Upper lobe of right lung (tissue), 1 donor: ENCODE results near the gene TRDN. TPM values are rescaled to one million over a fixed set of nuclear protein-coding genes. Genes with fewer than 3 reads are reported as not detected.

Experiments used
- ATAC-seq: fragments of 200-7000 bp; cut with Tn5 transposase; one replicate; pipeline ENCODE4 v1.9.1; 2020; ENCODE audit warnings: mild to moderate bottlenecking, moderate library complexity
- DNase-seq: peaks from one replicate; pipeline ENCODE4 v3.0.0-alpha.2; 2020
- H3K27ac ChIP-seq: fragments of 200-600 bp; one replicate; pipeline ENCODE4 v1.8.0; 2022
- H3K27me3 ChIP-seq: fragments of 200-600 bp; one replicate; pipeline ENCODE4 v1.8.0; 2022; ENCODE audit warnings: mild to moderate bottlenecking
- H3K36me3 ChIP-seq: fragments of 200-600 bp; one replicate; pipeline ENCODE4 v1.8.0; 2022
- H3K4me1 ChIP-seq: fragments of 200-600 bp; one replicate; pipeline ENCODE4 v1.8.0; 2022
- H3K4me3 ChIP-seq: fragments of 200-600 bp; one replicate; pipeline ENCODE4 v1.8.0; 2022; ENCODE audit warnings: mild to moderate bottlenecking
- H3K9me3 ChIP-seq: fragments of 200-600 bp; one replicate; pipeline ENCODE4 v1.8.0; 2022
- CTCF ChIP-seq: fragments of 200-600 bp; IDR thresholded peaks from one replicate; pipeline ENCODE4 v1.8.0; 2022; ENCODE audit warnings: antibody characterized with exemption
- intact Hi-C: fragments of 100-400 bp; cut with DNase I; formaldehyde crosslinking; loops from one replicate; pipeline ENCODE4 v1.11.0; 2022
- total RNA-seq: library from RNA; stranded (reverse); fragmentation: NEBNext Ultra II Directional; extraction: Animal tissue kit (Norgen Biotek cat#: 25700); gene quantifications from one replicate; pipeline ENCODE4 v1.2.1, GENCODE V29; 2021
- donor health status: DM: no; HTN: yes; CAD: no; lungs with severe emphysema.

Gene TRDN
- total RNA-seq, 1 donor from 2014 or later = not detected

- Histone ChIP-seq H3K4me1 (no peaks in the 10 kb centered on the region), H3K4me3 (no peak overlapping the region), H3K27me3 (no peaks in the 10 kb centered on the region), H3K36me3 (no peaks in the 10 kb centered on the region), H3K27ac (no peak overlapping the region), H3K9me3 (no peaks in the 10 kb centered on the region)
- intact Hi-C loops = no loop called here
- ATAC-seq (no peak), DNase-seq (no peak)
- no peak for TF ChIP-seq CTCF
Observed at GRCh38 chr6:123333000-123333756, 303.6 kb downstream of the TRDN start.

- intact Hi-C loops = no loop called here
- no peak overlapping the region for H3K4me3 ChIP-seq
- H3K27ac ChIP-seq = no peak overlapping the region
- H3K4me1 ChIP-seq = no peaks in the 10 kb centered on the region
- H3K9me3 ChIP-seq = no peaks in the 10 kb centered on the region
- no peak for ATAC-seq
- no peaks in the 10 kb centered on the region for H3K27me3 ChIP-seq
- H3K36me3 ChIP-seq = no peaks in the 10 kb centered on the region
- DNase-seq = no peak
- no peak for TF ChIP-seq CTCF
Observed at GRCh38 chr6:123332070-123332469, 304.7 kb downstream of the TRDN start.

- no peak for TF ChIP-seq CTCF
- DNase-seq = no peak
- Histone ChIP-seq H3K4me1 (no peaks in the 10 kb centered on the region), H3K27me3 (no peaks in the 10 kb centered on the region), H3K27ac (no peak overlapping the region), H3K9me3 (no peaks in the 10 kb centered on the region), H3K36me3 (no peaks in the 10 kb centered on the region), H3K4me3 (no peak overlapping the region)
- intact Hi-C loops = no loop called here
- ATAC-seq = no peak
Observed at GRCh38 chr6:123329337-123329736, 307.4 kb downstream of the TRDN start.

- TF ChIP-seq CTCF = no peak
- intact Hi-C loops = no loop called here
Observed at GRCh38 chr6:123323452-123324329, 313.1 kb downstream of the TRDN start.

GRCh38 chr6:123321020-123321419 is 315.7 kb downstream of the TRDN start:
- H3K4me1 ChIP-seq = no peaks in the 10 kb centered on the region
- H3K9me3 ChIP-seq = no peaks in the 10 kb centered on the region
- DNase-seq (no peak), ATAC-seq (peak; percentile 47)
- TF ChIP-seq CTCF = no peak
- no peaks in the 10 kb centered on the region for H3K27me3 ChIP-seq
- no peaks in the 10 kb centered on the region for H3K36me3 ChIP-seq
- intact Hi-C loops = no loop called here
- no peak overlapping the region for H3K4me3 ChIP-seq
- no peak overlapping the region for H3K27ac ChIP-seq

More at GRCh38 chr6:123323452-123324329, 313.1 kb downstream of the TRDN start:
- Histone ChIP-seq H3K9me3 (no peaks in the 10 kb centered on the region), H3K4me1 (no peaks in the 10 kb centered on the region), H3K4me3 (no peak overlapping the region), H3K27me3 (no peaks in the 10 kb centered on the region), H3K36me3 (no peaks in the 10 kb centered on the region), H3K27ac (no peak overlapping the region)
- ATAC-seq = no peak
- DNase-seq = no peak
